ENCODE measurements around the gene C10orf71.

DNA sequence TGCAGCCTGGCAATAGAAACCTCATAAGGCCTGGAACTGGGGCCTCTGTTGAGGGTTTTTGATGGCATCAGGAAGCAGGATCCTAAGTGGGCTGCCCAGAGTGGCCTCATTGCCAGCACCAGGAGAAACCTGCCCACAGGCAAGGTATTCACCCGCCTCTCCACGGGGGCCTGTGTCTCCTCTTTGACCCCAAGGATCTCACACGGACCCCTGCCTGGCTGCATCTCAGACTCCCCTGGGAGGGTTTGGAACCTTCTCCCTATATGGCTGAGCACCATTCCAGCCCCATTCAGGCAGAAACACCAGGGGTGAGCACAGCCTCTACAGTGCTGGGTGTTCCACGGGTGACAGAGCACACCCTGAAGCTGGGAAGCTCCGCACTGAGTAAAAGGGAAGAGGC, 14.6 kb upstream of the C10orf71 start:
- TF ChIP-seq, protein P1, sequence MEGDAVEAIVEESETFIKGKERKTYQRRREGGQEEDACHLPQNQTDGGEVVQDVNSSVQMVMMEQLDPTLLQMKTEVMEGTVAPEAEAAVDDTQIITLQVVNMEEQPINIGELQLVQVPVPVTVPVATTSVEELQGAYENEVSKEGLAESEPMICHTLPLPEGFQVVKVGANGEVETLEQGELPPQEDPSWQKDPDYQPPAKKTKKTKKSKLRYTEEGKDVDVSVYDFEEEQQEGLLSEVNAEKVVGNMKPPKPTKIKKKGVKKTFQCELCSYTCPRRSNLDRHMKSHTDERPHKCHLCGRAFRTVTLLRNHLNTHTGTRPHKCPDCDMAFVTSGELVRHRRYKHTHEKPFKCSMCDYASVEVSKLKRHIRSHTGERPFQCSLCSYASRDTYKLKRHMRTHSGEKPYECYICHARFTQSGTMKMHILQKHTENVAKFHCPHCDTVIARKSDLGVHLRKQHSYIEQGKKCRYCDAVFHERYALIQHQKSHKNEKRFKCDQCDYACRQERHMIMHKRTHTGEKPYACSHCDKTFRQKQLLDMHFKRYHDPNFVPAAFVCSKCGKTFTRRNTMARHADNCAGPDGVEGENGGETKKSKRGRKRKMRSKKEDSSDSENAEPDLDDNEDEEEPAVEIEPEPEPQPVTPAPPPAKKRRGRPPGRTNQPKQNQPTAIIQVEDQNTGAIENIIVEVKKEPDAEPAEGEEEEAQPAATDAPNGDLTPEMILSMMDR (IDR thresholded peaks at IDR 0.05), result no peak
- TF ChIP-seq POLR2A (IDR thresholded peaks at IDR 0.05), result no peak

Measured in body of pancreas (tissue), 4 donors.